Keratinocyte (primary cell): ENCODE results near the gene NUTF2. TPM values are rescaled to one million over a fixed set of nuclear protein-coding genes. Genes with fewer than 3 reads are reported as not detected.

ENCODE experiments used
- DNase-seq: peaks from one replicate; pipeline ENCODE4 v3.0.0-alpha.2; 2011; ENCODE audit warnings: low read depth, missing footprints, low spot score
- FAIRE-seq: peaks from 2 replicates; lab custom pipeline; 2011; peaks lifted over from hg19 to GRCh38; lab: Jason Lieb, UNC
- H2AFZ ChIP-seq: 2 replicates; pipeline ENCODE4 v1.6.0; 2012; ENCODE audit warnings: low read length, control low read depth, inconsistent platforms; ENCODE audit not compliant: control insufficient read depth
- H3K27ac ChIP-seq: 2 replicates; pipeline ENCODE4 v1.5.1; 2011; ENCODE audit warnings: low read length; ENCODE audit not compliant: control insufficient read depth, insufficient read depth
- H3K27me3 ChIP-seq: 3 replicates; pipeline ENCODE4 v1.6.0; 2011; ENCODE audit warnings: low read length; ENCODE audit not compliant: control insufficient read depth, insufficient read depth; ENCODE audit errors: extremely low read depth
- H3K36me3 ChIP-seq, 2 experiments: 2 replicates in 1 of 2; 3 replicates in 1 of 2; pipeline ENCODE4 v1.5.1; 2011; ENCODE audit warnings: low read length in 2 of 2, mild to moderate bottlenecking in 1 of 2; ENCODE audit not compliant: control insufficient read depth in 2 of 2, insufficient read depth in 2 of 2; ENCODE audit errors: extremely low read depth in 1 of 2
- H3K4me1 ChIP-seq: 3 replicates; pipeline ENCODE4 v1.5.1; 2011; ENCODE audit warnings: low read length; ENCODE audit not compliant: control insufficient read depth, insufficient read depth; ENCODE audit errors: extremely low read depth
- H3K4me2 ChIP-seq: 3 replicates; pipeline ENCODE4 v1.6.0; 2011; ENCODE audit warnings: low read depth, low read length; ENCODE audit not compliant: control insufficient read depth, insufficient read depth; ENCODE audit errors: extremely low read depth
- H3K4me3 ChIP-seq, 3 experiments: fragments of 200-600 bp in 1 of 3; sonication (generic) in 1 of 3; 2 replicates in 2 of 3; 3 replicates in 1 of 3; pipeline ENCODE4 v1.5.1; 2011 to 2016; ENCODE audit warnings: low read length in 3 of 3, mild to moderate bottlenecking in 3 of 3, control low read depth in 2 of 3, inconsistent platforms in 1 of 3, low read depth in 1 of 3, mixed read lengths in 1 of 3, mixed run types in 1 of 3, moderate library complexity in 1 of 3; ENCODE audit not compliant: control insufficient read depth in 2 of 3, insufficient read depth in 2 of 3; ENCODE audit errors: extremely low read depth in 1 of 3
- H3K79me2 ChIP-seq: 2 replicates; pipeline ENCODE4 v1.6.0; 2012; ENCODE audit warnings: low read length; ENCODE audit not compliant: control insufficient read depth, insufficient read depth
- H3K9ac ChIP-seq: 3 replicates; pipeline ENCODE4 v1.6.0; 2011; ENCODE audit warnings: low read length; ENCODE audit not compliant: control insufficient read depth, insufficient read depth; ENCODE audit errors: extremely low read depth
- H3K9me1 ChIP-seq: 3 replicates; pipeline ENCODE4 v1.6.0; 2011; ENCODE audit warnings: low read length; ENCODE audit not compliant: control insufficient read depth, insufficient read depth; ENCODE audit errors: extremely low read depth
- H3K9me3 ChIP-seq: 2 replicates; pipeline ENCODE4 v1.5.1; 2012; ENCODE audit warnings: low read depth, low read length; ENCODE audit not compliant: control insufficient read depth
- H4K20me1 ChIP-seq: 3 replicates; pipeline ENCODE4 v1.6.0; 2011; ENCODE audit warnings: low read length; ENCODE audit not compliant: control insufficient read depth, insufficient read depth; ENCODE audit errors: extremely low read depth
- EZH2 ChIP-seq: IDR thresholded peaks from one replicate; pipeline ENCODE4 v1.6.1; 2012; ENCODE audit warnings: inconsistent platforms, mild to moderate bottlenecking, low read length, moderate library complexity
- dilution Hi-C: fragments of 300-500 bp; cut with MboI; formaldehyde crosslinking; loops from one replicate; pipeline ENCODE4 v1.7.0; 2020; ENCODE audit warnings: low sequenced_read_pairs; ENCODE audit not compliant: extremely low pct_ligation_motif_present
- polyA plus RNA-seq, 5 experiments: library from polyadenylated mRNA; depleted of rRNA in 3 of 5; stranded (reverse) in 3 of 5; stranded (forward) in 1 of 5; unstranded in 1 of 5; fragments of >200 nt; gene quantifications; 1 replicate in 1 of 5; 2 replicates in 3 of 5; 3 replicates in 1 of 5; pipeline versions ENCODE4 v1.2.1 to v1.2.3, GENCODE V29; 2011 to 2012; ENCODE audit warnings: missing spikeins in 2 of 5, low read depth in 1 of 5, low replicate concordance in 1 of 5
- TF ChIP-seq, protein P1 (sequence below), 3 experiments: IDR thresholded peaks in 1 of 3; conservative IDR thresholded peaks in 1 of 3; optimal IDR thresholded peaks in 1 of 3; 2 replicates in 2 of 3; 3 replicates in 1 of 3; pipeline versions ENCODE3 to v1.5.1; 2011; ENCODE audit warnings: low read length in 3 of 3, mild to moderate bottlenecking in 3 of 3, moderate library complexity in 2 of 3, control low read depth in 1 of 3, inconsistent platforms in 1 of 3; ENCODE audit not compliant: insufficient read depth in 2 of 3; ENCODE audit errors: extremely low read depth in 1 of 3

NUTF2 gene
- polyA plus RNA-seq, 1 donor (not counting 4 experiments of a cell fraction or from before 2014, with no cell fraction given) = 189 TPM

DNA sequence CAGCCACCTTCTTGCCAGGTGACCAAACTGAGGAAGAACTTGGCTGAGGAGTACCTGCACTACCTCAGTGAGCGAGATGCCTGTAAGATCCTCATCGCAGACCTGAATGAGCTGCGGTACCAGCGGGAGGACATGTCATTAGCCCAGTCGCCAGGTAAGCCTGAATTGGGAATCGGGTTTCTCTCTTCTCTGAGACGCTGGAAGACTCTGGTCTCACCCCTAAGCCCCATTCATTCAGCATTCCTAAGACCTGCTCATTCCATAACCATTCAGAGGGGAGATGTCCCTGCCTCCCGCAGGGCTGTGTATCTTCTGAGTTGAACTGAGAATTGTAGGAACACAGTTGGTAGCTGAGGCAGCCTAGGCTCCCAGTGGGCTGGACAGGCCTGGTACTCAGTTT is 21.6 kb upstream of the NUTF2 start:
- Histone ChIP-seq H3K9me3 (no peaks in the 10 kb centered on the region), H3K79me2 (no peaks in the 10 kb centered on the region), H3K4me2 (no peak overlapping the region), H3K4me3 (no peak overlapping the region), H3K27me3 (no peaks in the 10 kb centered on the region), H3K27ac (no peak overlapping the region), H3K36me3 (peaks cover 17 to 18% of the 10 kb centered on the region in 2 experiments), H2AFZ (no peak overlapping the region), H3K9me1 (no peaks in the 10 kb centered on the region), H4K20me1 (no peaks in the 10 kb centered on the region), H3K9ac (no peak overlapping the region), H3K4me1 (no peaks in the 10 kb centered on the region)
- dilution Hi-C loops = no loop called here
- DNase-seq (no peak), FAIRE-seq (no peak)
- TF ChIP-seq, protein P1, sequence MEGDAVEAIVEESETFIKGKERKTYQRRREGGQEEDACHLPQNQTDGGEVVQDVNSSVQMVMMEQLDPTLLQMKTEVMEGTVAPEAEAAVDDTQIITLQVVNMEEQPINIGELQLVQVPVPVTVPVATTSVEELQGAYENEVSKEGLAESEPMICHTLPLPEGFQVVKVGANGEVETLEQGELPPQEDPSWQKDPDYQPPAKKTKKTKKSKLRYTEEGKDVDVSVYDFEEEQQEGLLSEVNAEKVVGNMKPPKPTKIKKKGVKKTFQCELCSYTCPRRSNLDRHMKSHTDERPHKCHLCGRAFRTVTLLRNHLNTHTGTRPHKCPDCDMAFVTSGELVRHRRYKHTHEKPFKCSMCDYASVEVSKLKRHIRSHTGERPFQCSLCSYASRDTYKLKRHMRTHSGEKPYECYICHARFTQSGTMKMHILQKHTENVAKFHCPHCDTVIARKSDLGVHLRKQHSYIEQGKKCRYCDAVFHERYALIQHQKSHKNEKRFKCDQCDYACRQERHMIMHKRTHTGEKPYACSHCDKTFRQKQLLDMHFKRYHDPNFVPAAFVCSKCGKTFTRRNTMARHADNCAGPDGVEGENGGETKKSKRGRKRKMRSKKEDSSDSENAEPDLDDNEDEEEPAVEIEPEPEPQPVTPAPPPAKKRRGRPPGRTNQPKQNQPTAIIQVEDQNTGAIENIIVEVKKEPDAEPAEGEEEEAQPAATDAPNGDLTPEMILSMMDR (optimal IDR thresholded peaks at IDR 0.05 in 1 of 3, IDR thresholded peaks at IDR 0.05 in 1 of 3, conservative IDR thresholded peaks at IDR 0.05 in 1 of 3; ENCODE audit: extremely low read depth in 1 of 3, insufficient read depth in 2 of 3, low read length in 3 of 3) = no peak
- no peak for TF ChIP-seq EZH2

GRCh38 chr16:67825906-67826305 is 20.8 kb upstream of the NUTF2 start:
- Histone ChIP-seq H3K4me3 (no peak overlapping the region), H4K20me1 (no peaks in the 10 kb centered on the region), H3K9ac (no peak overlapping the region), H3K27me3 (no peaks in the 10 kb centered on the region), H3K4me1 (no peaks in the 10 kb centered on the region), H3K9me1 (no peaks in the 10 kb centered on the region), H3K4me2 (no peak overlapping the region), H3K79me2 (no peaks in the 10 kb centered on the region), H3K9me3 (no peaks in the 10 kb centered on the region), H3K27ac (no peak overlapping the region), H2AFZ (no peak overlapping the region), H3K36me3 (peaks cover 23 to 24% of the 10 kb centered on the region in 2 experiments)
- dilution Hi-C loops = no loop called here
- no peak for TF ChIP-seq EZH2
- TF ChIP-seq, protein P1 (optimal IDR thresholded peaks at IDR 0.05 in 1 of 3, IDR thresholded peaks at IDR 0.05 in 1 of 3, conservative IDR thresholded peaks at IDR 0.05 in 1 of 3; ENCODE audit: extremely low read depth in 1 of 3, insufficient read depth in 2 of 3, low read length in 3 of 3) = no peak
- DNase-seq (no peak), FAIRE-seq (no peak)
